ENCODE measurements around the gene MED25. TPM values are rescaled to one million over a fixed set of nuclear protein-coding genes. Genes with fewer than 3 reads are reported as not detected.

Gene MED25
- polyA plus RNA-seq, 3 donors: 61.4 to 74.1 (median 69.6) TPM

DNA sequence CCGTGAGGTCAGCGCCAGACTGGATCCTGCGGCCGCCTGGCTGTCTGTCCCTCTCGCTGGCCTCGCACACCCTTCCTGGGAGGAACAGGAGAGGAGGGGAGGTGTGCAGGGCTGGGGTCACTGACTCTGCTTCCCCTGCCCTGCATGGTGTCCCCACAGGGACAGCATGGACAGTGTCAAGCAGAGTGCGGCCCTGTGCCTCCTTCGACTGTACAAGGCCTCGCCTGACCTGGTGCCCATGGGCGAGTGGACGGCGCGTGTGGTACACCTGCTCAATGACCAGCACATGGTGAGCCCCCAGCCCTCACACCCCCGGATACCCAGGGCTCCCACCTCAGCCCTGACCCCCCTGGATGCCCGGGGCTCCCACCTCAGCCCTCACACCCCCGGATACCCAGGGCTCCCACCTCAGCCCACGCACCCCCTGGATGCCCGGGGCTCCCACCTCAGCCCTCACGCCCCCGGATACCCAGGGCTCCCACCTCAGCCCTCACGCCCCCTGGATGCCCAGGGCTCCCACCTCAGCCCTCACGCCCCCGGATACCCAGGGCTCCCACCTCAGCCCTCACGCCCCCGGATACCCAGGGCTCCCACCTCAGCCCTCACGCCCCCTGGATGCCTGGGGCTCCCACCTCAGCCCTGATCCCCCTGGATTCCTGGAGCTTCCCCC, 26.2 kb upstream of the MED25 start:
- DNase-seq (ENCODE audit: extremely low read depth in 1 of 11, low read depth in 9 of 11, low spot score in 4 of 11): no peak

DNA sequence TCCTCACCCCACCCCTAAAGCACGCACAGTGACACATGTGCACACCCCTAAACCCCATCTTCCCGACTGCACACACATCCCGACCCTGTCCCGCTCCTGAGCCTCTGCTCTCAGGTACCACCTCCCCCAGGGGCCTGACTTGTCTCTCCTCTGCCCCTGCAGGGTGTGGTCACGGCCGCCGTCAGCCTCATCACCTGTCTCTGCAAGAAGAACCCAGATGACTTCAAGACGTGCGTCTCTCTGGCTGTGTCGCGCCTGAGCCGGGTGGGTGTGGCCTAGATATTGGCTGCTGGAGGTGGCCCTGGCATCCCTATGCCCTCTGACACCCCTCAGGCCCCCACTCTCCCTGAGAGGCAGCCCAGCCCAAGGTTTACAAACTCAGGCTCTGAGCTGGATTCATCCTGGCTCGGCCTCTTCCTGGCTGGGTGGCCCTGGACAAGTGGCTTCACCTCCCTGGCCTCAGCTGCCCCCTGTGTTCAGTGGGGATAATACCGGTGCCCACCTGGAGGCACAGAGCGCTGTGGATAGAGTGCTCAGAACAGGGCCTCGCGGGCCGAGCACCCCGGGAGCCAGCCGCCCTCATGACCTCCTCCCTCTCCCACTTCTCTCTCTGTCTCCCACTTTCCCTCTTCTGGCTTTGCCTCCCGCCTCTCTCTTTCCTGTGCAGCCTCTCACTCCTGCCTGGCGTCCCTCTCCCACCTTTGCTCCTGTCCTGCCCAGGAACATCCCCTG, 25.1 kb upstream of the MED25 start:
- DNase-seq (ENCODE audit: extremely low read depth in 1 of 11, low read depth in 9 of 11, low spot score in 4 of 11): no peak

DNA sequence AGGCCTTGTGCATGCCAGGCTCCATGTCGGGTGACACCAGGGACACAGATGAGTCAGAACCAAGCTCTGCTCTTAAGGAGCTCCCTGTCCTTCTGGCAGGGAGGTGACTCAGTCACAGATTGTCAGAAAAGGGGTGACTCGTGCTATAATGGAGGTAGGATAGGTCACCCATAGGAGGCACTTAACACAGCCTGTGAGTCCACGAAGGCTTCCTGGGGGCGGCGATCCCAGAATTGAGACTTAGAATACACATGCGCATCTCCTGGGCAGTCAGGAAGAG, 24.6 kb upstream of the MED25 start:
- DNase-seq (ENCODE audit: extremely low read depth in 1 of 11, low read depth in 9 of 11, low spot score in 4 of 11): no peak

DNA sequence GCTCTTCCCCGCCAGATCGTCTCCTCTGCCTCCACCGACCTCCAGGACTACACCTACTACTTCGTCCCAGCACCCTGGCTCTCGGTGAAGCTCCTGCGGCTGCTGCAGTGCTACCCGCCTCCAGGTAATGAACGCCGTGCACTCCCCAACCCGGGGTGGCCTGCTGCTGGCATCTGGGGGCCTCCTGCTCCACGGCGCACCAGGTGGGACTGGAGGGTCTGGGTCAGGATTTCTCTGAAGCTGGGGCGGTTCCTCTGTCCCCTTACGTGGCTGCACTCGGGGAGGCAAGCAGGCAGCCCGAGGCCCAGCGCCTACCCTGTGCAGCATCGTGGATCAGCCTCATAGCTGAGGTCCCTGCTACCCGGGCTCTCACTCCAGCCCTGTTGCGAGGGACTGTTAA, 22.5 kb upstream of the MED25 start:
- no peak for DNase-seq (ENCODE audit: extremely low read depth in 1 of 11, low read depth in 9 of 11, low spot score in 4 of 11)

DNA sequence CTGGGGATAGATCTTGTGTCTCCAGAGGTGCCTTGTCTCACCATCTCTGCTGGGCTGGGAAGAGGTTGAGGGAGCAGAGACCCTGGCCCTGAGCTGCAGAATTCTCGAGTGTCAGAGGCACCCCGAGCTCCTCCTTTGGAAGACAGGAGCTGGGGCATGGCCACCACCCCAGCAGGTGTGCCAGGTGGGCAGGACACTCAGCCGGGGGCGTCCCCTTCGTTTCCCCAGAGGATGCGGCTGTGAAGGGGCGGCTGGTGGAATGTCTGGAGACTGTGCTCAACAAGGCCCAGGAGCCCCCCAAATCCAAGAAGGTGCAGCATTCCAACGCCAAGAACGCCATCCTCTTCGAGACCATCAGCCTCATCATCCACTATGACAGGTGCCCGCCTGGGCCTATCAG, 19.5 kb upstream of the MED25 start:
- DNase-seq (ENCODE audit: extremely low read depth in 1 of 11, low read depth in 9 of 11, low spot score in 4 of 11): no peak

DNA sequence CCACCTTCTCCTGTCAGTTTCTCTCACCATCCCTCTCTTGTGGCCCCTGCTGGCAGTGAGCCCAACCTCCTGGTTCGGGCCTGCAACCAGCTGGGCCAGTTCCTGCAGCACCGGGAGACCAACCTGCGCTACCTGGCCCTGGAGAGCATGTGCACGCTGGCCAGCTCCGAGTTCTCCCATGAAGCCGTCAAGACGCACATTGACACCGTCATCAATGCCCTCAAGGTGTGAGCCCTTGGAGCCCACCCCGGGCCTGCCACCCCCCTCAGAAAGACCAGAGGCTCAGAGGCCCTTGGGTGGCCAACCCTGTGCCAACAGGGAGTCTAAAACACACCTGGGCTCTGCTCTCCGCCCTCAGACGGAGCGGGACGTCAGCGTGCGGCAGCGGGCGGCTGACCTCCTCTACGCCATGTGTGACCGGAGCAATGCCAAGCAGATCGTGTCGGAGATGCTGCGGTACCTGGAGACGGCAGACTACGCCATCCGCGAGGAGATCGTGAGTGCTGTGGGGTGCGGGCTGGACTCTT, 18.8 kb upstream of the MED25 start:
- DNase-seq (ENCODE audit: extremely low read depth in 1 of 11, low read depth in 9 of 11, low spot score in 4 of 11): no peak

DNA sequence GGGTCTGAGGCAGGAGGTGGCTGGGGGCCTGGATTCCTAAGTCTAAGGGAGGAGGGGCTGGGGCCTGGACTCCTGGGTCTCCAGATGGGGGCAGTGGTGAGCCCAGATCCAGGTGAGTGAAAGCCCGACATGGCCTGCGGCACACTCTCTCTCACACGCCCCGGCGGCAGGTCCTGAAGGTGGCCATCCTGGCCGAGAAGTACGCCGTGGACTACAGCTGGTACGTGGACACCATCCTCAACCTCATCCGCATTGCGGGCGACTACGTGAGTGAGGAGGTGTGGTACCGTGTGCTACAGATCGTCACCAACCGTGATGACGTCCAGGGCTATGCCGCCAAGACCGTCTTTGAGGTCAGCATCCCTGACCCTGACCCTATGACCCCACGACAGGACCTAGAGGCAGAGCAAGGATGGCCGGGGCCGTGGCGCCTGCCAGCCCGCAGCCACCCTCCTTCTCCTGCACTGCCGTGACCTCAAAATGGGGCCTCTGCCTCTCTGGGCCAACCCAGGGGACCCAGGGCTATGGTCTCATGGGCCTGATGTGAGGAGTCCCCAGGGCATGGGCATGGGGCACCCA, 18.2 kb upstream of the MED25 start:
- DNase-seq (ENCODE audit: extremely low read depth in 1 of 11, low read depth in 9 of 11, low spot score in 4 of 11): no peak

DNA sequence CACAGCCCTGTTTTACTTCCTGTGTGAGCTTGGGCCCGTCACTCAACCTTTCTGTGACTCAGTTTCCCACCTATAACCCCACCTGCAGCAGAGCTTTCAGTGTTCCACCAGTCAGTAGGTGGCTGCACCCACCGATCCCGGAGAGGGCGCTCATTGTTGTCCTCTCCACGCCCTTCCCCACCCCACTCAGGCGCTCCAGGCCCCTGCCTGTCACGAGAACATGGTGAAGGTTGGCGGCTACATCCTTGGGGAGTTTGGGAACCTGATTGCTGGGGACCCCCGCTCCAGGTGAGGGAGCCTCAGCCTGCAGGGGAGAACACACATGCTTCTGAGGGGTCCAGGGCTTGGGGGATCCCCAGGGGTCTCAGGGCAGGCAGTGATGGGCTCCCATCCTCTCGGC, 17.3 kb upstream of the MED25 start:
- DNase-seq (ENCODE audit: extremely low read depth in 1 of 11, low read depth in 9 of 11, low spot score in 4 of 11): no peak

DNA sequence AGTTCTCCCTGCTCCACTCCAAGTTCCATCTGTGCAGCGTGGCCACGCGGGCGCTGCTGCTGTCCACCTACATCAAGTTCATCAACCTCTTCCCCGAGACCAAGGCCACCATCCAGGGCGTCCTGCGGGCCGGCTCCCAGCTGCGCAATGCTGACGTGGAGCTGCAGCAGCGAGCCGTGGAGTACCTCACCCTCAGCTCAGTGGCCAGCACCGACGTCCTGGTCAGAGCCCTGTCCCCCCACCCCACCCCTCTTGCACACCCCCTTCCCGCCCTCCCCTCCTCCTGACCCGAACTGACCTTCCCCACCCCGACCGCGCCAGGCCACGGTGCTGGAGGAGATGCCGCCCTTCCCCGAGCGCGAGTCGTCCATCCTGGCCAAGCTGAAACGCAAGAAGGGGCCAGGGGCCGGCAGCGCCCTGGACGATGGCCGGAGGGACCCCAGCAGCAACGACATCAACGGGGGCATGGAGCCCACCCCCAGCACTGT, 16.6 kb upstream of the MED25 start:
- DNase-seq (ENCODE audit: extremely low read depth in 1 of 11, low read depth in 9 of 11, low spot score in 4 of 11): no peak

DNA sequence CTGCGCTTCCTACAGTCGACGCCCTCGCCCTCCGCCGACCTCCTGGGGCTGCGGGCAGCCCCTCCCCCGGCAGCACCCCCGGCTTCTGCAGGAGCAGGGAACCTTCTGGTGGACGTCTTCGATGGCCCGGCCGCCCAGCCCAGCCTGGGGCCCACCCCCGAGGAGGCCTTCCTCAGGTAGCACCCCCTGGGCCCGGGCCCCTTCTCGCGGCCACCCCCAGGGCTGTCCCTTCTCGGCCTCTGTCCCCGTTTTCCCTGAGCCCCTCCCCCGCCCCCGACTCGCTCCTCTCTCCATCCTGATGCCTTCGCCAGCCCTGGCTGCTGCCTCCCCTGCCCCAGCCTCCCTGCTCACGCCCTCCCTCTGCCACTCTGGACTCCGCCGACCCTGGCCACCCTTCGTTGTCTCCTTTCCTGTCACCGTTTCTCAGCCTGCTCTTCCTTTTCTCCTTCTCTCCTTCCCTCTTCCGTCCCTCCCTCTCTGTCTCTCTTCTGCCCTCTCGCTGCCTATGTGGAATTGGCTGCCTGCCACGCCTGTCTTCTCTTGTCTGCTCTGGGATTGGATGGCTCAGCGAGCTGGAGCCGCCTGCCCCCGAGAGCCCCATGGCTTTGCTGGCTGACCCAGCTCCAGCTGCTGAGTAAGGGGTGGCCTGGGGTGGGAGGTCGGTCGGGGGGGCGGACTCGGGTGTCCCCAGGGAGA, 16.0 kb upstream of the MED25 start:
- DNase-seq (ENCODE audit: extremely low read depth in 1 of 11, low read depth in 9 of 11, low spot score in 4 of 11): peak; percentile 66 to 91 (median 84)

DNA sequence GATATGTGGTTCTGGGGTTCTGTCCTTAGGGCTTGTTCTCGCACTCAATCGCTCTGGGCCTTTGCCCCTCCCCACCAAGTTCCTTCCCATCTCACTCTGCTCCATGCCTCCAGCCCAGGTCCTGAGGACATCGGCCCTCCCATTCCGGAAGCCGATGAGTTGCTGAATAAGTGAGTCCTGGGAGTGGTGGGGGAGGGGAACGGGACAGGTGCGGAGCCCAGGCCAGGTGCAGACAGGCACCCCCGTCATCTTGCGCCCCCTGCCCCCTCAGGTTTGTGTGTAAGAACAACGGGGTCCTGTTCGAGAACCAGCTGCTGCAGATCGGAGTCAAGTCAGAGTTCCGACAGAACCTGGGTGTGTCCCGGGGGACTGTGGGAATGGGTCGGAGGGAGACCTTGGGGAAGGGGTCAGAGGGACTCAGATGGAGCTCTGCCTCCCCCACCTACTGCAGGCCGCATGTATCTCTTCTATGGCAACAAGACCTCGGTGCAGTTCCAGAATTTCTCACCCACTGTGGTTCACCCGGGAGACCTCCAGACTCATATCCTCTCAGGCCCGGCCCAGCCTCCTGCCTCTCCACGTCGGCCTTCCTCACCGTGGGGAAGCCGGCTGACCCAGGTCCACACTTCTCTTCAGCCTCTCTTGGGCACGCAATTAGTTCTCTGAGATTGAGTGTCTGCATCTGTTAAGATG, 15.1 kb upstream of the MED25 start:
- no peak for DNase-seq (ENCODE audit: extremely low read depth in 1 of 11, low read depth in 9 of 11, low spot score in 4 of 11)

DNA sequence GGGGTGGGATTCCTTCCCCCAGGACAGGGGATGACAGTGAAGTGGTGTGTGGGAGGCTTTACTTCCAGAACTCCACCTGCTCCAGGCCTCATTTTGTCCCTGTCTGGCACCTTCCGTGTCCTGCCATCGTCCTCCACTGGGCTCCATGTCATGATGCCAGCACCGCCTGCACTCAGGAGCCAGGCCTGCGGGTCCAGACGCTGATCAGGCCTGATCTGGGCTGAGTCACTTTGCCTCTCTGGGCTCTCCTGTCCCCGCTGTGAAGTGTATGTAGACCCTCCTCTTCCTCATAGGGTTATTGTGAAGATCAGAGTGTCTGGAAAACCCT, 14.6 kb upstream of the MED25 start:
- no peak for DNase-seq (ENCODE audit: extremely low read depth in 1 of 11, low read depth in 9 of 11, low spot score in 4 of 11)

DNA sequence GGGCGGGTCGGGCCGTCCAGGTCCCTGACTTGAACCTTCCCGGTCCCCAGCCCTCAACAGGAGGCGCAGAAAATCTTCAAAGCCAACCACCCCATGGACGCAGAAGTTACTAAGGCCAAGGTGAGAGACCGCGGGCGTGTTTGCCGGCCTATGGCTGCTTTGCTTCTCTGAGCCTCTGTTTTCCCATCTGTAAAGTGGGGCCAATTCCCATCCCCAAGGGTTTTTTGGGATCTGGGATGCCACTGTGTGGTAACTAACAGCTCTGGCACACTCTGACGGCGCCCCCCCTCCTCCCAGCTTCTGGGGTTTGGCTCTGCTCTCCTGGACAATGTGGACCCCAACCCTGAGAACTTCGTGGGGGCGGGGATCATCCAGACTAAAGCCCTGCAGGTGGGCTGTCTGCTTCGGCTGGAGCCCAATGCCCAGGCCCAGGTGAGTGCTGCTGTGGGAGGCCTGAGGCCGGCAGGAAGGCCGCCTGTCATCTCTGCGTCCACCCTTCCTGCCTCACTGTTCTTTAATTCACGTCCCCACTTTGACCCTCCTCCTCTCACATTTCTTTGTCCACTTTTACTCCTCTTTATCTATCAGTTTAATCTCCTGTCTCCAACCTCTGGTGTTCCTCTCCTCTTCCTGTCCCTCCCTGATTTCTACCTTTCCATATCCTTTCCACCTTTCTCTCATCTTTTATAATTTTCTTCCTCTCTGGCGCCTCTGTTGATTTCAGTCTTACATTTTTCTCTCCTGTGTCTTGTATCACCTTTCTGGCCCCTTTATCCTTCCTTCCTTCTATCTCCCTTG, 12.1 kb upstream of the MED25 start:
- no peak for DNase-seq (ENCODE audit: extremely low read depth in 1 of 11, low read depth in 9 of 11, low spot score in 4 of 11)

DNA sequence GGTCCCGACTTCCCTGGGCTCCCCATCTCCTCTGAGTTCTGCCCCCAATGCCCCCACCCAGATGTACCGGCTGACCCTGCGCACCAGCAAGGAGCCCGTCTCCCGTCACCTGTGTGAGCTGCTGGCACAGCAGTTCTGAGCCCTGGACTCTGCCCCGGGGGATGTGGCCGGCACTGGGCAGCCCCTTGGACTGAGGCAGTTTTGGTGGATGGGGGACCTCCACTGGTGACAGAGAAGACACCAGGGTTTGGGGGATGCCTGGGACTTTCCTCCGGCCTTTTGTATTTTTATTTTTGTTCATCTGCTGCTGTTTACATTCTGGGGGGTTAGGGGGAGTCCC, 11.5 kb upstream of the MED25 start:
- no peak for DNase-seq (ENCODE audit: extremely low read depth in 1 of 11, low read depth in 9 of 11, low spot score in 4 of 11)

DNA sequence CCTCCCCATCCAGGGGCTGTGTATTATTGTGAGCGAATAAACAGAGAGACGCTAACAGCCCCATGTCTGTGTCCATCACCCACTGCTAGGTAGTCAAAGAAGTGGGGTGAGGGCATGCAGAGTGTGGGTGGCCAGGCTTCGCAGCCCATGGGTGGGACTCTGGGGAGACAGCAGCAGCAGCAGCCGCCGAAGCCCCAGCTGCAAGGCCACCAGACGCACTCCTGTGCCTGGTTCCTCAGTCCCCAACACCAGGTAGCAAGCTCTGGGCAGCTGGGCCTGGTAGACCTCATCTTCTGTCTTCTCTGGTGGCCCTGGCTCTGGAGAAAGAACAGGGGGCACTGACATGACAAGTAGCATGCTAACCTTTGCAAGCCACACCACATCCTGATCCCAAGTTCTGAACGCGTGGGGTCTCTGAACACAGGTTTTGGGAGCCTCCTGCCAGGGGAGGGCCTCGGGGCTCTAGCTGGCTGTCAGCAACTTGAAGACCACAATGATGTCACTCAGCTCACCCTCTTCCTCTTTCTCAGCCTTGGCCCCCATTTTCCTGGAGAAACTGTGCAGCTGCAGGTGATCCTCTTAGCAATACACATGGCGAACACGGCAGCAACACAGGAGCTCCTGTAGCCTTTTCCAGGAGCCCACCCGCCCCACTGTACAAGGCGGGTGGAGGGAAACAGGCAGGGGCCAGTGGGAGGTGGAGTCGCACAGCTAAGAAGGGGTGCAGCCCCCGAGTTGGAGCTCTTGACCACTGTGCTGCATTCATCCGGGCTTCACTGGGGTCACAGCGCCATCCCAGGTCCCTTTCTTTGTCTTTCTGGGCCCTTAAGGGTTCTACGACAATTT, 10.8 kb upstream of the MED25 start:
- DNase-seq (ENCODE audit: extremely low read depth in 1 of 11, low read depth in 9 of 11, low spot score in 4 of 11): no peak

DNA sequence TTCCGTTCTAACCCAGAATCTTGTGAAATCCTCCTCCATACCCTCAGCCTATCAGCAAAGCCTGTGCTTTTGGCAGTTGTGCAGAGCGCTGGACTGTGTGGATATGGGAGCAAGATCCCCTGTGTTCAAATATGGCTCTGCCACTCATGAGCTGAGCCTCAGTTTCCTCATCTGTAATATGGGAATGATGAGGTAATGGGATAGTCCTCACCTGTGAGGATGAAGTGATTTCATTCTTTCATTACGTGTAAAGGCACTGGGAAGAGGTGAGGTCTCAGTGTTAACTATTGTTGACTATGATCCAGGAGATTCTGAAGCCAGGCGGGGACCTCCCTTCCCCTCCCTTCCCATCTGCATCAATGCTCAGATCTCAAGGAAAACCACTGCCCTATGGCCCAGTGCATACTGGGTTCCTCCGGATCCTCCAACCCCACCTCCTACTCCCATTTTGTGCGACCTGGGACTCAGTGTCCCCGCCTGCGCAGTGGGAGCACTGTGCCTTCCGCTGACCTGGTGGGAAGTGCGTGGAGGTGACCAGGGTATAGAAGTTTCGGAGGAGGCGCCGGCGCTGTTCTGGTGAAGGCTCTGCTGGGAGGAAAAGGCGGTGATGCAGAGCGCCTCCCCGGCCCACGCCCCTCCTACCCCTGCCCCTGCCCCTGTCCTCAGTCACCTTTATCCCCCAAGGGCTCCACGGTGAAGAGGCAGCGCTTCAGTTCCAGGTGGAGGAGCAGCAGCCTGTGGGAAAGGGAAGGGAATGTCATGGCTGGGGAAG, 10.0 kb upstream of the MED25 start:
- no peak for DNase-seq (ENCODE audit: extremely low read depth in 1 of 11, low read depth in 9 of 11, low spot score in 4 of 11)

DNA sequence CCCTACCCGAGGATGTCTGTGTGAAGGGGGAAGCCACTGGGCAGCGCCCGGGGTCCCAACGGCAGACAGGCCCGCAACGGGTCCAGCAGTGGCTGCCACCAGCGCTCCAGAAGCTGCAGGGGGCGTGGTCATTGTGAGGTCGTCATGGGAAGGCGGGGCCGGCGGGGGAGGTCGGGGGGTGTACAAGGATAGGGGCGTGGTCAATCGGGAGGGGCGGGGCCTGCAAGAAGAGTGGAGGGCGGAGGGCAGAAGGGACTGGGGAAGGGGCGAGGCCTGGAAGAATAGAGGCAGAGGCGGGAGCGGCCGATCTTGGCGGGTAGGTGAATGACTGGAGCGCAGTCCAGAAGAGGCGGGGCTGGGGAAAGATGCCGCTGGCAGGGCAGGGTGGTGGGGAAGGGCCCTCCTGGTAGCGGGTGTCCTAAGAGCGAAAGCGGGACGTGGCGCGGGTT, 9.4 kb upstream of the MED25 start:
- peak in 10 of 11 donors; percentile 72 to 91 (median 86) for DNase-seq (ENCODE audit: extremely low read depth in 1 of 11, low read depth in 9 of 11, low spot score in 4 of 11)
